K562 (cell line): ENCODE data around the gene OR3A1.

Source experiments
- CAMTA2 ChIP-seq: fragments of 250-450 bp; sonication (Bioruptor Pico); conservative IDR thresholded peaks from 2 replicates; pipeline ENCODE4 v1.5.1; 2022
- TBL1XR1 ChIP-seq, 2 experiments: IDR thresholded peaks; 2 replicates each; pipeline ENCODE4 v1.6.1; 2012; ENCODE audit warnings: improper control_type of control experiment in 2 of 2, low read length in 2 of 2, mild to moderate bottlenecking in 1 of 2
- ZFP36 ChIP-seq: fragments of 150-350 bp; IDR thresholded peaks from 2 replicates; pipeline ENCODE4 v1.6.1; 2018; ENCODE audit warnings: low read length, low read depth; ENCODE audit not compliant: partially characterized antibody
- TF ChIP-seq, protein P1 (sequence below): fragments of 200-800 bp; sonication (Bioruptor generic); IDR thresholded peaks from 2 replicates; pipeline ENCODE4 v1.6.1; 2016; ENCODE audit warnings: missing genetic modification characterization, missing compliant biosample characterization
- TF ChIP-seq, protein P2 (sequence below): sonication (generic); formaldehyde crosslinking; IDR thresholded peaks from 2 replicates; pipeline ENCODE4 v1.4.0; 2020; ENCODE audit warnings: mild to moderate bottlenecking, missing genetic modification reagents
- TF ChIP-seq, protein P3 (sequence below), 3 experiments: IDR thresholded peaks in 2 of 3; conservative IDR thresholded peaks in 1 of 3; 2 replicates each; pipeline ENCODE4 v1.5.1; 2011 to 2012; ENCODE audit warnings: low read length in 3 of 3, mild to moderate bottlenecking in 3 of 3, control low read depth in 2 of 3, improper control_type of control experiment in 1 of 3, inconsistent platforms in 1 of 3, low read depth in 1 of 3, mixed read lengths in 1 of 3, moderate library complexity in 1 of 3; ENCODE audit not compliant: insufficient read depth in 2 of 3

DNA sequence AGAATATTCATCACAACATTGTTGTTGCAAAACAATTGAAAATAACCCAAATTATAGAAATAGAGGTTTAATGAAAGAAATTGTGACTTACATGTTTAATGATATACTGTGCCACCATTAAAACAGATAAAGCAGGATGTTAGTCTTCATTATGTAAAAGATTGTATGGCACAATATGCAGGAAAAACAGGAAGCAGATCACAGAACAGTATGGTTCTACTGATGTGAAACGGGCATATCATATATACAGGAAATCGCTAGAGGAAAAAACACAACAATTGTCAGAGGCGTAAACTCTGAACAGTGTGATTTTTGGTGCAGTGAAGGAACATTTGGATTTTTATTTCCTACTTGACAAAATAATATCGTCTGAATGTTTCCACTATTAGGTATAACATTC is 22.0 kb downstream of the OR3A1 start:
- no peak for TF ChIP-seq ZFP36
- TF ChIP-seq, protein P1, sequence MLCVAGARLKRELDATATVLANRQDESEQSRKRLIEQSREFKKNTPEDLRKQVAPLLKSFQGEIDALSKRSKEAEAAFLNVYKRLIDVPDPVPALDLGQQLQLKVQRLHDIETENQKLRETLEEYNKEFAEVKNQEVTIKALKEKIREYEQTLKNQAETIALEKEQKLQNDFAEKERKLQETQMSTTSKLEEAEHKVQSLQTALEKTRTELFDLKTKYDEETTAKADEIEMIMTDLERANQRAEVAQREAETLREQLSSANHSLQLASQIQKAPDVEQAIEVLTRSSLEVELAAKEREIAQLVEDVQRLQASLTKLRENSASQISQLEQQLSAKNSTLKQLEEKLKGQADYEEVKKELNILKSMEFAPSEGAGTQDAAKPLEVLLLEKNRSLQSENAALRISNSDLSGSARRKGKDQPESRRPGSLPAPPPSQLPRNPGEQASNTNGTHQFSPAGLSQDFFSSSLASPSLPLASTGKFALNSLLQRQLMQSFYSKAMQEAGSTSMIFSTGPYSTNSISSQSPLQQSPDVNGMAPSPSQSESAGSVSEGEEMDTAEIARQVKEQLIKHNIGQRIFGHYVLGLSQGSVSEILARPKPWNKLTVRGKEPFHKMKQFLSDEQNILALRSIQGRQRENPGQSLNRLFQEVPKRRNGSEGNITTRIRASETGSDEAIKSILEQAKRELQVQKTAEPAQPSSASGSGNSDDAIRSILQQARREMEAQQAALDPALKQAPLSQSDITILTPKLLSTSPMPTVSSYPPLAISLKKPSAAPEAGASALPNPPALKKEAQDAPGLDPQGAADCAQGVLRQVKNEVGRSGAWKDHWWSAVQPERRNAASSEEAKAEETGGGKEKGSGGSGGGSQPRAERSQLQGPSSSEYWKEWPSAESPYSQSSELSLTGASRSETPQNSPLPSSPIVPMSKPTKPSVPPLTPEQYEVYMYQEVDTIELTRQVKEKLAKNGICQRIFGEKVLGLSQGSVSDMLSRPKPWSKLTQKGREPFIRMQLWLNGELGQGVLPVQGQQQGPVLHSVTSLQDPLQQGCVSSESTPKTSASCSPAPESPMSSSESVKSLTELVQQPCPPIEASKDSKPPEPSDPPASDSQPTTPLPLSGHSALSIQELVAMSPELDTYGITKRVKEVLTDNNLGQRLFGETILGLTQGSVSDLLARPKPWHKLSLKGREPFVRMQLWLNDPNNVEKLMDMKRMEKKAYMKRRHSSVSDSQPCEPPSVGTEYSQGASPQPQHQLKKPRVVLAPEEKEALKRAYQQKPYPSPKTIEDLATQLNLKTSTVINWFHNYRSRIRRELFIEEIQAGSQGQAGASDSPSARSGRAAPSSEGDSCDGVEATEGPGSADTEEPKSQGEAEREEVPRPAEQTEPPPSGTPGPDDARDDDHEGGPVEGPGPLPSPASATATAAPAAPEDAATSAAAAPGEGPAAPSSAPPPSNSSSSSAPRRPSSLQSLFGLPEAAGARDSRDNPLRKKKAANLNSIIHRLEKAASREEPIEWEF (CRISPR knock-in tag) = no peak
- TF ChIP-seq CAMTA2 (CRISPR knock-in tag) = no peak
- TF ChIP-seq, protein P2, sequence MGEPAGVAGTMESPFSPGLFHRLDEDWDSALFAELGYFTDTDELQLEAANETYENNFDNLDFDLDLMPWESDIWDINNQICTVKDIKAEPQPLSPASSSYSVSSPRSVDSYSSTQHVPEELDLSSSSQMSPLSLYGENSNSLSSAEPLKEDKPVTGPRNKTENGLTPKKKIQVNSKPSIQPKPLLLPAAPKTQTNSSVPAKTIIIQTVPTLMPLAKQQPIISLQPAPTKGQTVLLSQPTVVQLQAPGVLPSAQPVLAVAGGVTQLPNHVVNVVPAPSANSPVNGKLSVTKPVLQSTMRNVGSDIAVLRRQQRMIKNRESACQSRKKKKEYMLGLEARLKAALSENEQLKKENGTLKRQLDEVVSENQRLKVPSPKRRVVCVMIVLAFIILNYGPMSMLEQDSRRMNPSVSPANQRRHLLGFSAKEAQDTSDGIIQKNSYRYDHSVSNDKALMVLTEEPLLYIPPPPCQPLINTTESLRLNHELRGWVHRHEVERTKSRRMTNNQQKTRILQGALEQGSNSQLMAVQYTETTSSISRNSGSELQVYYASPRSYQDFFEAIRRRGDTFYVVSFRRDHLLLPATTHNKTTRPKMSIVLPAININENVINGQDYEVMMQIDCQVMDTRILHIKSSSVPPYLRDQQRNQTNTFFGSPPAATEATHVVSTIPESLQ (CRISPR knock-in tag) = no peak
- no peak for TF ChIP-seq TBL1XR1 (IDR thresholded peaks at IDR 0.05; ENCODE audit: low read length in 2 of 2)
- TF ChIP-seq, protein P3, sequence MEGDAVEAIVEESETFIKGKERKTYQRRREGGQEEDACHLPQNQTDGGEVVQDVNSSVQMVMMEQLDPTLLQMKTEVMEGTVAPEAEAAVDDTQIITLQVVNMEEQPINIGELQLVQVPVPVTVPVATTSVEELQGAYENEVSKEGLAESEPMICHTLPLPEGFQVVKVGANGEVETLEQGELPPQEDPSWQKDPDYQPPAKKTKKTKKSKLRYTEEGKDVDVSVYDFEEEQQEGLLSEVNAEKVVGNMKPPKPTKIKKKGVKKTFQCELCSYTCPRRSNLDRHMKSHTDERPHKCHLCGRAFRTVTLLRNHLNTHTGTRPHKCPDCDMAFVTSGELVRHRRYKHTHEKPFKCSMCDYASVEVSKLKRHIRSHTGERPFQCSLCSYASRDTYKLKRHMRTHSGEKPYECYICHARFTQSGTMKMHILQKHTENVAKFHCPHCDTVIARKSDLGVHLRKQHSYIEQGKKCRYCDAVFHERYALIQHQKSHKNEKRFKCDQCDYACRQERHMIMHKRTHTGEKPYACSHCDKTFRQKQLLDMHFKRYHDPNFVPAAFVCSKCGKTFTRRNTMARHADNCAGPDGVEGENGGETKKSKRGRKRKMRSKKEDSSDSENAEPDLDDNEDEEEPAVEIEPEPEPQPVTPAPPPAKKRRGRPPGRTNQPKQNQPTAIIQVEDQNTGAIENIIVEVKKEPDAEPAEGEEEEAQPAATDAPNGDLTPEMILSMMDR (IDR thresholded peaks at IDR 0.05 in 2 of 3, conservative IDR thresholded peaks at IDR 0.05 in 1 of 3; ENCODE audit: insufficient read depth in 2 of 3, low read depth in 1 of 3, low read length in 3 of 3) = no peak
